Coronary artery (tissue), 2 donors: Measurements from ENCODE around the gene LRRC49.
"Not testable (repeated sequence)": the region's sequence is repeated elsewhere in the genome, so short reads cannot be mapped to it uniquely, and the experiment has no call there.

ENCODE experiments used
- DNase-seq: peaks from one replicate; pipeline ENCODE4 v3.0.0-alpha.2; 2017; ENCODE audit warnings: low spot score
- H3K27ac ChIP-seq, 2 donors: fragments of 200-600 bp; sonication (generic); one replicate each; pipeline ENCODE4 v1.5.1; 2016 to 2019
- H3K4me3 ChIP-seq: fragments of 200-600 bp; sonication (generic); 2 replicates; pipeline ENCODE4 v1.5.1; 2016; ENCODE audit warnings: mild to moderate bottlenecking, moderate library complexity
- CTCF ChIP-seq: fragments of 200-600 bp; sonication (generic); IDR thresholded peaks from one replicate; pipeline ENCODE4 v1.5.1; 2019; ENCODE audit warnings: antibody characterized with exemption

The LRRC49 gene

GRCh38 chr15:70870051-70870450 lies 22.6 kb upstream of the LRRC49 start:
- H3K27ac ChIP-seq, result peak overlapping the region in 1 of 2 donors; percentile 58
- DNase-seq, result no peak
- no peak for TF ChIP-seq CTCF

GRCh38 chr15:70871490-70871889 lies 21.1 kb upstream of the LRRC49 start:
- not testable (repeated sequence) for H3K4me3 ChIP-seq, DNase-seq, H3K27ac ChIP-seq

More at GRCh38 chr15:70870051-70870450, 22.6 kb upstream of the LRRC49 start:
- no peak overlapping the region for H3K4me3 ChIP-seq

GRCh38 chr15:70873232-70874054 lies 19.2 kb upstream of the LRRC49 start:
- DNase-seq, result no peak
- TF ChIP-seq CTCF, result no peak
- H3K4me3 ChIP-seq, result no peak overlapping the region
- no peak overlapping the region for H3K27ac ChIP-seq

- Histone ChIP-seq H3K27ac (no peak overlapping the region), H3K4me3 (no peak overlapping the region)
- no peak for TF ChIP-seq CTCF
- DNase-seq, result no peak
Measured at GRCh38 chr15:70875001-70875782, 17.4 kb upstream of the LRRC49 start.

- Histone ChIP-seq H3K4me3 (no peak overlapping the region), H3K27ac (no peak overlapping the region)
- no peak for TF ChIP-seq CTCF
- DNase-seq, result no peak
Measured at GRCh38 chr15:70876011-70876410, 16.6 kb upstream of the LRRC49 start.

GRCh38 chr15:70876683-70877082 lies 15.9 kb upstream of the LRRC49 start:
- H3K4me3 ChIP-seq, result no peak overlapping the region
- H3K27ac ChIP-seq, result no peak overlapping the region
- no peak for TF ChIP-seq CTCF
- DNase-seq, result no peak

- DNase-seq, result no peak
- TF ChIP-seq CTCF, result no peak
Measured at GRCh38 chr15:70879401-70879800, 13.2 kb upstream of the LRRC49 start.

More at GRCh38 chr15:70879401-70879800, 13.2 kb upstream of the LRRC49 start:
- Histone ChIP-seq H3K27ac (no peak overlapping the region), H3K4me3 (no peak overlapping the region)
